ENCODE results near the gene CRHR1. TPM values are rescaled to one million over a fixed set of nuclear protein-coding genes. Genes with fewer than 3 reads are reported as not detected.

Gene CRHR1
- total and polyA plus RNA-seq, 10 of the 15 experiments (the other 5 are each of a cell fraction or from before 2014, with no cell fraction given): 0.08 TPM; not detected in 9

- peaks cover 2 to 3% of the 10 kb centered on the region in 2 experiments; a peak in 1 of 4 replicates for H3K27me3 ChIP-seq (replicated peaks in 1 of 2; ENCODE audit: control insufficient read depth in 2 of 2, insufficient read depth in 2 of 2, low read length in 1 of 2)
- FAIRE-seq (no peak), ATAC-seq (no peak), DNase-seq (ENCODE audit: low read depth, low spot score) (no peak)
- WGBS (ENCODE audit: insufficient coverage, insufficient replicate concordance, low lambda C conversion rate, missing lambda C conversion rate): 5% methylated on average over 7 of the region's 7 CpGs
- no peak overlapping the region for H3K4me2 ChIP-seq (ENCODE audit: control insufficient read depth, insufficient read depth)
- RAD21 ChIA-PET (ENCODE audit: unreplicated experiment): no interaction called here
- TF ChIP-seq SRF (IDR thresholded peaks at IDR 0.05; ENCODE audit: low read depth in 2 of 2, low read length in 2 of 2) (no peak), ZNF207 (IDR thresholded peaks at IDR 0.05; ENCODE audit: borderline replicate concordance) (no peak), DPF2 (IDR thresholded peaks at IDR 0.05) (no peak), PRDM15 (CRISPR knock-in tag; IDR thresholded peaks at IDR 0.05) (no peak), ZBTB40 (IDR thresholded peaks at IDR 0.05; ENCODE audit: borderline replicate concordance) (no peak), ZNF384 (IDR thresholded peaks at IDR 0.05; ENCODE audit: borderline replicate concordance, low read depth, low read length) (no peak), IKZF2 (IDR thresholded peaks at IDR 0.05) (no peak), NFIC (IDR thresholded peaks at IDR 0.05; ENCODE audit: low read depth, low read length) (no peak), E4F1 (IDR thresholded peaks at IDR 0.05; ENCODE audit: borderline replicate concordance, partially characterized antibody) (no peak), JUND (IDR thresholded peaks at IDR 0.05; ENCODE audit: low read depth, low read length) (no peak), SREBF1 (IDR thresholded peaks at IDR 0.05; ENCODE audit: low read length) (no peak)
- CTCF ChIA-PET: no interaction called here
- in situ Hi-C loops (cut with MboI) (no loop called here), intact Hi-C loops (cut with micrococcal nuclease; ENCODE audit: unreplicated experiment) (no loop called here)
- no peaks in the 10 kb centered on the region for H3K4me1 ChIP-seq (ENCODE audit: control insufficient read depth, insufficient read depth, low read length)
- no peak overlapping the region for H3K4me3 ChIP-seq
- H2AFZ ChIP-seq (ENCODE audit: control insufficient read depth, low read depth, low read length): no peak overlapping the region
- H3K9me3 ChIP-seq (replicated peaks; ENCODE audit: control insufficient read depth, insufficient read depth, low read length): no peaks in the 10 kb centered on the region
- no peak overlapping the region for H3K9ac ChIP-seq (ENCODE audit: control insufficient read depth, insufficient read depth, low read length)
- no peaks in the 10 kb centered on the region for H4K20me1 ChIP-seq (ENCODE audit: control insufficient read depth, insufficient read depth)
- no peaks in the 10 kb centered on the region for H3K36me3 ChIP-seq (ENCODE audit: control insufficient read depth in 2 of 2, insufficient read depth in 2 of 2, low read length in 1 of 2)
- H3K79me2 ChIP-seq (ENCODE audit: control insufficient read depth, insufficient read depth, low read length): no peaks in the 10 kb centered on the region
- SMC1A ChIA-PET (ENCODE audit: uncharacterized antibody, unreplicated experiment): interaction anchor here (0.6 kb wide), 1 partner anchor 68 kb away, joined by 3 read pairs; no protein-coding TSS in a partner anchor
- H3K27ac ChIP-seq (ENCODE audit: control insufficient read depth, insufficient read depth): no peak overlapping the region
- no TSS peak for BruUV-seq (replicated peaks)
- POLR2A ChIA-PET: no interaction called here
Observed at GRCh38 chr17:45763182-45763581, 20.9 kb upstream of the CRHR1 start.

All from GM12878 (cell line).